Sigmoid colon (tissue), 3 donors: ENCODE measurements around the gene GPR61.

ENCODE experiments used
- POLR2A ChIP-seq, 2 donors: fragments of 450-650 bp; IDR thresholded peaks; one replicate each; pipeline ENCODE4 v1.6.1; 2016; ENCODE audit warnings: antibody characterized with exemption in 2 of 2, mild to moderate bottlenecking in 2 of 2, moderate library complexity in 2 of 2
- TF ChIP-seq, protein P1 (sequence below), 4 experiments: fragments of 450-650 bp in 3 of 4; fragments of 200-600 bp in 1 of 4; IDR thresholded peaks; one replicate each; pipeline ENCODE4 v1.5.1; 2016 to 2019; ENCODE audit warnings: antibody characterized with exemption in 4 of 4, mild to moderate bottlenecking in 3 of 4, moderate library complexity in 2 of 4

DNA sequence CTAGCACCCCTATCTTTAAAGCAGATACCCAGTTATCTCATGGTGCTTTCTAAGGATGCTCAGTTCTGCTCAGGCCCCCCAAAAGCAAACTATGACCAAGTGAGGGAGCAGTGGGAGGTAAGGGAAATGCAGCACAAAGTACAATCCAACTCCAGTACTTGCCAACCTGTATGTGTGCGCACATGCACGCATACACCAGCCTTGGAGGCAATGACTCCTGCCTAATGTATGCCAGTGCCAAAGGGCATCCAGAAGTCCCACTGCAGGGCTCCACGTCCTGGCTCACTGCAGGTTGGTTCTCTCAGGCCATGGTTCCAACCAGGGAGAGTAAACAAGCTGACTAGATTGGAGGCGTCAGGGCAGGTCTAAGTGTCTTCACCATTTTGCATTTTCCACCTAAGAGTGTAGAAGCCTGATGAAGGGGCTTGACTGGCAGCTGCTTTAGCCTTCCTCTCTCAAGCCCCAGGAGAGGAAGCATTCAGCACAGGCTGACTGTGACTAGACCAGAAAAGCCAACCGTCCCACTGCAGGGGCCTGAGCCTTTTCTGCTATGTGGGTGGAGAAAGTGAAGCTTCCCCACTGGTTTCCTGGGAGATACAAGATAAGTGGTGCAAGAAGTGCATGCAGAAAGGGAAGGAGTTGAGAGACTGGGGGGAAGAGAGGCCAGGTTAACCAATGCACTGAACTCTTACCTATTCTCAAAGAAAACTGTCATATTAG, 37.9 kb upstream of the GPR61 start:
- TF ChIP-seq, protein P1, sequence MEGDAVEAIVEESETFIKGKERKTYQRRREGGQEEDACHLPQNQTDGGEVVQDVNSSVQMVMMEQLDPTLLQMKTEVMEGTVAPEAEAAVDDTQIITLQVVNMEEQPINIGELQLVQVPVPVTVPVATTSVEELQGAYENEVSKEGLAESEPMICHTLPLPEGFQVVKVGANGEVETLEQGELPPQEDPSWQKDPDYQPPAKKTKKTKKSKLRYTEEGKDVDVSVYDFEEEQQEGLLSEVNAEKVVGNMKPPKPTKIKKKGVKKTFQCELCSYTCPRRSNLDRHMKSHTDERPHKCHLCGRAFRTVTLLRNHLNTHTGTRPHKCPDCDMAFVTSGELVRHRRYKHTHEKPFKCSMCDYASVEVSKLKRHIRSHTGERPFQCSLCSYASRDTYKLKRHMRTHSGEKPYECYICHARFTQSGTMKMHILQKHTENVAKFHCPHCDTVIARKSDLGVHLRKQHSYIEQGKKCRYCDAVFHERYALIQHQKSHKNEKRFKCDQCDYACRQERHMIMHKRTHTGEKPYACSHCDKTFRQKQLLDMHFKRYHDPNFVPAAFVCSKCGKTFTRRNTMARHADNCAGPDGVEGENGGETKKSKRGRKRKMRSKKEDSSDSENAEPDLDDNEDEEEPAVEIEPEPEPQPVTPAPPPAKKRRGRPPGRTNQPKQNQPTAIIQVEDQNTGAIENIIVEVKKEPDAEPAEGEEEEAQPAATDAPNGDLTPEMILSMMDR (IDR thresholded peaks at IDR 0.05) = no peak
- no peak for TF ChIP-seq POLR2A (IDR thresholded peaks at IDR 0.05)
